Fibroblast of lung (primary cell): ENCODE data around the gene ZNF225. TPM values are rescaled to one million over a fixed set of nuclear protein-coding genes. Genes with fewer than 3 reads are reported as not detected.

Source experiments
- DNase-seq, 2 donors: peaks; one replicate each; pipeline versions ENCODE4 v3.0.0 to v3.0.0-alpha.2; 2010; ENCODE audit warnings: low read depth in 2 of 2
- H2AFZ ChIP-seq: 2 replicates; pipeline ENCODE4 v1.5.1; 2012; ENCODE audit warnings: low read length, control low read depth, inconsistent platforms
- H3K27ac ChIP-seq: 2 replicates; pipeline ENCODE4 v1.5.1; 2011; ENCODE audit warnings: low read length, control low read depth; ENCODE audit not compliant: insufficient read depth
- H3K27me3 ChIP-seq: 2 replicates; pipeline ENCODE4 v1.5.1; 2011; ENCODE audit warnings: mild to moderate bottlenecking, low read length; ENCODE audit not compliant: control insufficient read depth, insufficient read depth
- H3K36me3 ChIP-seq: 2 replicates; pipeline ENCODE4 v1.5.1; 2011; ENCODE audit warnings: low read length; ENCODE audit not compliant: control insufficient read depth, insufficient read depth
- H3K4me1 ChIP-seq: 2 replicates; pipeline ENCODE4 v1.5.1; 2011; ENCODE audit warnings: low read length; ENCODE audit not compliant: control insufficient read depth, insufficient read depth; ENCODE audit errors: extremely low read depth
- H3K4me2 ChIP-seq: 2 replicates; pipeline ENCODE4 v1.5.1; 2011; ENCODE audit warnings: low read length, control low read depth; ENCODE audit not compliant: insufficient read depth; ENCODE audit errors: extremely low read depth
- H3K4me3 ChIP-seq, 4 experiments: fragments of 200-600 bp in 1 of 4; sonication (generic) in 1 of 4; replicated peaks in 1 of 4; 2 replicates each; pipeline ENCODE4 v1.5.1; 2011 to 2016; ENCODE audit warnings: low read length in 4 of 4, low read depth in 3 of 4, mild to moderate bottlenecking in 3 of 4, control low read depth in 2 of 4, inconsistent platforms in 1 of 4, mixed read lengths in 1 of 4; ENCODE audit not compliant: insufficient read depth in 1 of 4; ENCODE audit errors: control extremely low read depth in 1 of 4
- H3K79me2 ChIP-seq: 2 replicates; pipeline ENCODE4 v1.5.1; 2012; ENCODE audit warnings: mild to moderate bottlenecking, low read length, inconsistent platforms; ENCODE audit not compliant: control insufficient read depth, insufficient read depth
- H3K9ac ChIP-seq: 2 replicates; pipeline ENCODE4 v1.5.1; 2011; ENCODE audit warnings: mild to moderate bottlenecking, low read length, control low read depth; ENCODE audit not compliant: insufficient read depth
- H3K9me3 ChIP-seq: 2 replicates; pipeline ENCODE4 v1.5.1; 2012; ENCODE audit warnings: low read depth, low read length; ENCODE audit not compliant: control insufficient read depth, insufficient read depth
- H4K20me1 ChIP-seq: 2 replicates; pipeline ENCODE4 v1.5.1; 2011; ENCODE audit warnings: low read length; ENCODE audit not compliant: control insufficient read depth, insufficient read depth; ENCODE audit errors: extremely low read depth
- CTCF ChIP-seq, 2 donors: IDR thresholded peaks in 1 of 2; conservative IDR thresholded peaks in 1 of 2; 1 replicate in 1 of 2; 2 replicates in 1 of 2; pipeline ENCODE4 v1.5.1; 2011 to 2012; ENCODE audit warnings: low read length in 2 of 2, control low read depth in 1 of 2, inconsistent platforms in 1 of 2, low read depth in 1 of 2, mild to moderate bottlenecking in 1 of 2
- EZH2 ChIP-seq: IDR thresholded peaks from 2 replicates; pipeline ENCODE4 v1.5.1; 2012; ENCODE audit warnings: low read length, control low read depth, mild to moderate bottlenecking; ENCODE audit errors: missing control alignments
- polyA plus RNA-seq, 2 donors: library from polyadenylated mRNA; depleted of rRNA in 1 of 2; stranded (reverse) in 1 of 2; unstranded in 1 of 2; fragments of >200 nt; gene quantifications; 2 replicates each; pipeline ENCODE4 v1.2.1, GENCODE V29; 2011 to 2012; ENCODE audit warnings: missing spikeins in 1 of 2
- total RNA-seq: library from RNA; depleted of rRNA; stranded (reverse); fragments of >200 nt; gene quantifications from 2 replicates; pipeline ENCODE4 v1.2.1, GENCODE V29; 2014

The ZNF225 gene
- total and polyA plus RNA-seq, 2 donors (not counting 1 experiment from before 2014, with no cell fraction given), result 3.1 to 10.2 TPM

- no peak overlapping the region for H3K4me2 ChIP-seq
- DNase-seq, result no peak
- H3K4me1 ChIP-seq, result no peaks in the 10 kb centered on the region
- H3K27ac ChIP-seq, result no peak overlapping the region
- no peaks in the 10 kb centered on the region for H3K27me3 ChIP-seq
- H4K20me1 ChIP-seq, result no peaks in the 10 kb centered on the region
- no peak for TF ChIP-seq EZH2
- no peak for TF ChIP-seq CTCF (conservative IDR thresholded peaks at IDR 0.05 in 1 of 2, IDR thresholded peaks at IDR 0.05 in 1 of 2; ENCODE audit: low read depth in 1 of 2, low read length in 2 of 2)
- H2AFZ ChIP-seq, result no peak overlapping the region
- peaks cover 16% of the 10 kb centered on the region for H3K36me3 ChIP-seq
- no peak overlapping the region for H3K9ac ChIP-seq
- no peaks in the 10 kb centered on the region for H3K79me2 ChIP-seq
- H3K9me3 ChIP-seq, result peaks cover 2% of the 10 kb centered on the region
- no peak overlapping the region for H3K4me3 ChIP-seq
These were observed 38.3 kb downstream of the ZNF225 start for GRCh38 chr19:44151491-44151890.

- Histone ChIP-seq H3K4me2 (no peak overlapping the region), H2AFZ (no peak overlapping the region), H4K20me1 (no peaks in the 10 kb centered on the region), H3K27ac (no peak overlapping the region), H3K4me3 (no peak overlapping the region), H3K9me3 (peaks cover 6% of the 10 kb centered on the region), H3K79me2 (no peaks in the 10 kb centered on the region), H3K36me3 (peaks cover 13% of the 10 kb centered on the region), H3K9ac (no peak overlapping the region), H3K27me3 (no peaks in the 10 kb centered on the region), H3K4me1 (no peaks in the 10 kb centered on the region)
- TF ChIP-seq CTCF (conservative IDR thresholded peaks at IDR 0.05 in 1 of 2, IDR thresholded peaks at IDR 0.05 in 1 of 2; ENCODE audit: low read depth in 1 of 2, low read length in 2 of 2) (no peak), EZH2 (no peak)
- DNase-seq, result no peak
These were observed 43.3 kb downstream of the ZNF225 start for GRCh38 chr19:44156475-44156874.

DNA sequence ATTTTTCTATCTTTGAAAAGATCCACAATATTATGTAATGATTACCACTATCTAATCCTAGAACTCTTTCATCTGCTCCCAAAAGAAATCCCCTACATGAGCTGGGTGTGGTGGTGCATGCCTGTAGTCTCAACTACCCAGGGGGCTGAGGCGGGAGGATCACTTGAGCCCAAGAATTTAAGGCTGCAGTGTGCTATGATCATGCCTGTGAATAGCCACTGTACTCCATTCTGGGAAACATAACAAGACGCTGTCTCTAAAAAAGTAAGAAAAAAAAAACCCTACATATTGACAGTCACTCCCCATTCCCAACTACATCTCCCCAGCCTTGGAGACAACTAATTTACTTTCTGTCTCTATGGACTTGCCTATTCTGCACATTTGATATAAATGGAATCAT, 50.6 kb downstream of the ZNF225 start:
- Histone ChIP-seq H2AFZ (no peak overlapping the region), H3K4me1 (peaks cover 4% of the 10 kb centered on the region), H3K27ac (no peak overlapping the region), H3K9ac (no peak overlapping the region), H4K20me1 (no peaks in the 10 kb centered on the region), H3K27me3 (no peaks in the 10 kb centered on the region), H3K4me2 (no peak overlapping the region), H3K79me2 (peaks cover 8% of the 10 kb centered on the region), H3K4me3 (no peak overlapping the region), H3K36me3 (no peaks in the 10 kb centered on the region), H3K9me3 (no peaks in the 10 kb centered on the region)
- no peak for DNase-seq
- TF ChIP-seq CTCF (conservative IDR thresholded peaks at IDR 0.05 in 1 of 2, IDR thresholded peaks at IDR 0.05 in 1 of 2; ENCODE audit: low read depth in 1 of 2, low read length in 2 of 2) (no peak), EZH2 (no peak)
